CD14-positive monocyte (primary cell): ENCODE data around the gene MAGEB5. TPM values are rescaled to one million over a fixed set of nuclear protein-coding genes. Genes with fewer than 3 reads are reported as not detected.

Experiments
- DNase-seq, 3 donors: peaks; one replicate each; pipeline ENCODE4 v3.0.0-alpha.2; 2011 to 2022
- H2AFZ ChIP-seq: 2 replicates; pipeline ENCODE4 v1.6.0; 2012; ENCODE audit warnings: mild to moderate bottlenecking, low read depth, low read length, inconsistent platforms; ENCODE audit not compliant: insufficient read depth, poor library complexity, severe bottlenecking
- H3K27ac ChIP-seq, 2 donors: 1 replicate in 1 of 2; 2 replicates in 1 of 2; pipeline ENCODE4 v1.5.1; 2012 to 2013; ENCODE audit warnings: low read length in 2 of 2, control low read depth in 1 of 2, inconsistent platforms in 1 of 2, low read depth in 1 of 2, mild to moderate bottlenecking in 1 of 2
- H3K27me3 ChIP-seq, 2 donors: one replicate each; pipeline versions ENCODE4 v1.6.0 to v1.6.1; 2011 to 2013; ENCODE audit warnings: low read length in 2 of 2; ENCODE audit not compliant: control insufficient read depth in 2 of 2, insufficient read depth in 2 of 2
- H3K36me3 ChIP-seq, 2 donors: replicated peaks in 1 of 2; 1 replicate in 1 of 2; 2 replicates in 1 of 2; pipeline versions ENCODE4 v1.5.1 to v1.6.1; 2012 to 2013; ENCODE audit warnings: low read length in 2 of 2, control low read depth in 1 of 2, inconsistent platforms in 1 of 2, mild to moderate bottlenecking in 1 of 2; ENCODE audit not compliant: insufficient read depth in 2 of 2, control insufficient read depth in 1 of 2
- H3K4me1 ChIP-seq, 2 donors: 1 replicate in 1 of 2; 2 replicates in 1 of 2; pipeline versions ENCODE4 v1.5.1 to v1.6.1; 2012 to 2013; ENCODE audit warnings: low read length in 2 of 2, control low read depth in 1 of 2, inconsistent platforms in 1 of 2, mild to moderate bottlenecking in 1 of 2, moderate library complexity in 1 of 2; ENCODE audit not compliant: insufficient read depth in 2 of 2, control insufficient read depth in 1 of 2
- H3K4me2 ChIP-seq: replicated peaks from 2 replicates; pipeline ENCODE3; 2012; ENCODE audit warnings: low read length, moderate library complexity, mild to moderate bottlenecking; ENCODE audit not compliant: poor library complexity, severe bottlenecking; ENCODE audit errors: extremely low read depth
- H3K4me3 ChIP-seq, 3 experiments: fragments of 200-600 bp in 1 of 3; sonication (generic) in 1 of 3; replicated peaks in 1 of 3; 1 replicate in 2 of 3; 2 replicates in 1 of 3; pipeline ENCODE4 v1.5.1; 2011 to 2013; ENCODE audit warnings: low read length in 3 of 3, mild to moderate bottlenecking in 3 of 3, control low read depth in 2 of 3, low read depth in 2 of 3, inconsistent platforms in 1 of 3, moderate library complexity in 1 of 3
- H3K79me2 ChIP-seq: 2 replicates; pipeline ENCODE4 v1.6.0; 2012; ENCODE audit warnings: mild to moderate bottlenecking, control low read depth, inconsistent platforms, low read length, moderate library complexity; ENCODE audit not compliant: insufficient read depth
- H3K9ac ChIP-seq: 2 replicates; pipeline ENCODE4 v1.6.0; 2017; ENCODE audit warnings: low read length, mild to moderate bottlenecking; ENCODE audit not compliant: insufficient read depth, poor library complexity, severe bottlenecking
- H3K9me3 ChIP-seq, 2 donors: replicated peaks in 1 of 2; 1 replicate in 1 of 2; 2 replicates in 1 of 2; pipeline versions ENCODE4 v1.5.1 to v1.6.1; 2012 to 2013; ENCODE audit warnings: low read length in 2 of 2, control low read depth in 1 of 2; ENCODE audit not compliant: control insufficient read depth in 1 of 2, insufficient read depth in 1 of 2
- H4K20me1 ChIP-seq: 2 replicates; pipeline ENCODE4 v1.6.0; 2012; ENCODE audit warnings: mild to moderate bottlenecking, low read length, control low read depth, moderate library complexity; ENCODE audit not compliant: insufficient read depth
- H3K27ac Mint-ChIP-seq, 7 donors: one replicate each; pipeline ENCODE4 v1.8.0; 2020; ENCODE audit warnings: mild to moderate bottlenecking in 7 of 7, mixed read lengths in 7 of 7, moderate library complexity in 6 of 7, inconsistent platforms in 2 of 7
- H3K27me3 Mint-ChIP-seq, 3 donors: one replicate each; pipeline ENCODE4 v1.8.0; 2021 to 2022; ENCODE audit warnings: low read depth in 3 of 3, mild to moderate bottlenecking in 3 of 3, mixed read lengths in 3 of 3, moderate library complexity in 3 of 3, inconsistent platforms in 1 of 3
- H3K36me3 Mint-ChIP-seq, 2 donors: one replicate each; pipeline ENCODE4 v1.8.0; 2020; ENCODE audit warnings: mixed read lengths in 2 of 2, inconsistent platforms in 1 of 2, mild to moderate bottlenecking in 1 of 2
- H3K4me1 Mint-ChIP-seq: one replicate; pipeline ENCODE4 v1.8.0; 2020; ENCODE audit warnings: mild to moderate bottlenecking, mixed read lengths
- H3K4me3 Mint-ChIP-seq, 2 donors: one replicate each; pipeline ENCODE4 v1.8.0; 2020; ENCODE audit warnings: mild to moderate bottlenecking in 2 of 2, mixed read lengths in 2 of 2, moderate library complexity in 1 of 2
- H3K9me3 Mint-ChIP-seq, 7 donors: one replicate each; pipeline ENCODE4 v1.8.0; 2020 to 2022; ENCODE audit warnings: mixed read lengths in 7 of 7, mild to moderate bottlenecking in 6 of 7, moderate library complexity in 6 of 7, inconsistent platforms in 2 of 7
- WGBS: methylation state at CpG from one replicate; pipeline ENCODE4 v1.1.5; 2013; ENCODE audit warnings: missing lambda C conversion rate; ENCODE audit not compliant: insufficient coverage; 5-methylcytosine and 5-hydroxymethylcytosine counted together
- intact Hi-C, 2 donors: fragments of 100-400 bp; cut with micrococcal nuclease; formaldehyde crosslinking; loops; one replicate each; pipeline versions ENCODE4 v1.15.0 to v1.15.1; 2023
- polyA plus RNA-seq, 3 donors: library from polyadenylated mRNA; depleted of rRNA in 1 of 3; unstranded in 2 of 3; stranded (reverse) in 1 of 3; fragments of 300-500 nt in 2 of 3; fragments of >200 nt in 1 of 3; fragmentation: Illumina TruSeq in 2 of 3; gene quantifications; 1 replicate in 2 of 3; 2 replicates in 1 of 3; pipeline ENCODE4 v1.2.3, GENCODE V29; 2012 to 2021
- TF ChIP-seq, protein P1 (sequence below): fragments of 200-600 bp; IDR thresholded peaks from one replicate; pipeline ENCODE4 v1.8.0; 2022; ENCODE audit warnings: antibody characterized with exemption, mild to moderate bottlenecking

Gene MAGEB5
- polyA plus RNA-seq, 3 donors, result not detected

DNA sequence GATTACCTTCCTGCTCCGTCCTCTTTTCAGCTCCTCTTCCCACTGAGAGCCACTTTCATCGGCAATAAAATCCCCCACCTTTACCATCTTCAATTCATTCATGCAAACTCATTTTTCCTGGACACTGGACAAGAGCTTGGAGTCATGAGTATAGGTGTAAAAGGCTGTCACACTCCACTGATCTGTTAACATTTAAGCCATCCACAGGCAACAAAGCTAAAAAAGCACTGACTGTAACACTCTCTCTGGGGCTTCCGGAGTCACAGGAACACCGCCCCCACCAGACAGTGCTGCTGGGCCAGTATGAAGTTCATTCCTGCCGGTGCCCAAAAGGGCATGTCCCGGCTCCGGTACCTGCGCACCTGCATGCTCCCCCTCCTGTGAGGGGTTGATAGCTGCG, 38.5 kb downstream of the MAGEB5 start:
- no CpG with 5 or more reads among the region's 9 CpGs for WGBS
- no peaks in the 10 kb centered on the region for H3K4me1 Mint-ChIP-seq
- no peaks in the 10 kb centered on the region for H4K20me1 ChIP-seq
- no peak overlapping the region for H3K27ac ChIP-seq
- no peaks in the 10 kb centered on the region for H3K27me3 Mint-ChIP-seq
- H3K79me2 ChIP-seq, result no peaks in the 10 kb centered on the region
- H3K9ac ChIP-seq, result no peak overlapping the region
- no peak overlapping the region for H3K27ac Mint-ChIP-seq
- no peak for DNase-seq
- H3K36me3 ChIP-seq, result no peaks in the 10 kb centered on the region
- H3K27me3 ChIP-seq, result no peaks in the 10 kb centered on the region
- peaks cover 0 to 3% (median 0%) of the 10 kb centered on the region in 7 donors for H3K9me3 Mint-ChIP-seq
- H3K9me3 ChIP-seq, result no peaks in the 10 kb centered on the region
- no peak overlapping the region for H3K4me3 ChIP-seq
- H3K36me3 Mint-ChIP-seq, result no peaks in the 10 kb centered on the region
- intact Hi-C loops, result no loop called here
- H3K4me2 ChIP-seq, result no peak overlapping the region
- no peaks in the 10 kb centered on the region for H3K4me1 ChIP-seq
- TF ChIP-seq, protein P1, sequence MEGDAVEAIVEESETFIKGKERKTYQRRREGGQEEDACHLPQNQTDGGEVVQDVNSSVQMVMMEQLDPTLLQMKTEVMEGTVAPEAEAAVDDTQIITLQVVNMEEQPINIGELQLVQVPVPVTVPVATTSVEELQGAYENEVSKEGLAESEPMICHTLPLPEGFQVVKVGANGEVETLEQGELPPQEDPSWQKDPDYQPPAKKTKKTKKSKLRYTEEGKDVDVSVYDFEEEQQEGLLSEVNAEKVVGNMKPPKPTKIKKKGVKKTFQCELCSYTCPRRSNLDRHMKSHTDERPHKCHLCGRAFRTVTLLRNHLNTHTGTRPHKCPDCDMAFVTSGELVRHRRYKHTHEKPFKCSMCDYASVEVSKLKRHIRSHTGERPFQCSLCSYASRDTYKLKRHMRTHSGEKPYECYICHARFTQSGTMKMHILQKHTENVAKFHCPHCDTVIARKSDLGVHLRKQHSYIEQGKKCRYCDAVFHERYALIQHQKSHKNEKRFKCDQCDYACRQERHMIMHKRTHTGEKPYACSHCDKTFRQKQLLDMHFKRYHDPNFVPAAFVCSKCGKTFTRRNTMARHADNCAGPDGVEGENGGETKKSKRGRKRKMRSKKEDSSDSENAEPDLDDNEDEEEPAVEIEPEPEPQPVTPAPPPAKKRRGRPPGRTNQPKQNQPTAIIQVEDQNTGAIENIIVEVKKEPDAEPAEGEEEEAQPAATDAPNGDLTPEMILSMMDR, result no peak
- H3K4me3 Mint-ChIP-seq, result no peak overlapping the region
- no peak overlapping the region for H2AFZ ChIP-seq

DNA sequence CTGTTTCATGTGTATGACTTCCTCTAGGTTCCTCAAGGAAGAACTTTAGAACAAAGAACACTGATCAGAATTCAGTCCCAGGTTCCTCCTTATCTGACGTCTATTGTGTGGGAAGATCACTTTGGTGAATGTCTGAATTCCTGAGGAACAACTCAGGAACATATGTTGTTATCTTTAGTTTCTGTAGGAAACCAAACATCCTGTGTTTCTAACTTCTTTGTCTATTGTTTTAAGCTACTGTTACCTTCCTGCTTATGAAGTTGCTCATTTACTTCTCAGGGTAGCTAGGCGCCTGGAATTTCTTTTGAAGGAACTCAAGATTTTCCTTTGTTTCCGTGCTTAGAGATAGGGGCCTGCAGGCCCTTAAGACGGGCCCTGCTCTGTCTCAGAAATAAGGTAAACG, 46.2 kb downstream of the MAGEB5 start:
- Histone ChIP-seq H3K27me3 (no peaks in the 10 kb centered on the region), H3K4me1 (no peaks in the 10 kb centered on the region), H3K4me2 (no peak overlapping the region), H2AFZ (no peak overlapping the region), H3K9me3 (peaks cover 0 to 8% of the 10 kb centered on the region in 2 donors), H3K27ac (no peak overlapping the region), H3K9ac (no peak overlapping the region), H4K20me1 (no peaks in the 10 kb centered on the region), H3K4me3 (no peak overlapping the region), H3K79me2 (no peaks in the 10 kb centered on the region), H3K36me3 (no peaks in the 10 kb centered on the region)
- DNase-seq, result no peak
- H3K4me3 Mint-ChIP-seq, result no peak overlapping the region
- no peaks in the 10 kb centered on the region for H3K36me3 Mint-ChIP-seq
- 86% methylated on average over 1 of the region's 5 CpGs for WGBS
- TF ChIP-seq, protein P1, result no peak
- H3K27ac Mint-ChIP-seq, result no peak overlapping the region
- H3K4me1 Mint-ChIP-seq, result no peaks in the 10 kb centered on the region
- H3K27me3 Mint-ChIP-seq, result no peaks in the 10 kb centered on the region
- peaks cover 0 to 7% (median 0%) of the 10 kb centered on the region in 7 donors for H3K9me3 Mint-ChIP-seq
- intact Hi-C loops, result no loop called here

Other genes starting within 250 kb of the MAGEB5 start
- gene MAGEB18, start 77.8 kb upstream of the MAGEB5 start, polyA plus RNA-seq, result not detected
- gene MAGEB6B, start 55.6 kb upstream of the MAGEB5 start, polyA plus RNA-seq, result not detected
- not detected for gene MAGEB6, start 23.7 kb upstream of the MAGEB5 start, polyA plus RNA-seq